Measurements from ENCODE around the gene SAGE1. TPM values are rescaled to one million over a fixed set of nuclear protein-coding genes. Genes with fewer than 3 reads are reported as not detected.
"Not testable (repeated sequence)": the region's sequence is repeated elsewhere in the genome, so short reads cannot be mapped to it uniquely, and the experiment has no call there.

SAGE1 gene
- not detected for total RNA-seq

- Histone ChIP-seq H3K36me3 (no peaks in the 10 kb centered on the region), H3K27ac (no peak within 1 kb of the TSS), H3K27me3 (no peaks in the 10 kb centered on the region), H3K9me3 (no peaks in the 10 kb centered on the region), H3K4me1 (no peaks in the 10 kb centered on the region), H3K4me3 (no peak within 1 kb of the TSS)
- intact Hi-C loops (cut with DNase I): no loop called here
- DNase-seq (ENCODE audit: extremely low spot score in 2 of 2): no peak
- TF ChIP-seq POLR2AphosphoS5 (IDR thresholded peaks at IDR 0.05; ENCODE audit: insufficient read depth in 1 of 2, low read depth in 1 of 2) (no peak), POLR2A (IDR thresholded peaks at IDR 0.05) (no peak), CTCF (IDR thresholded peaks at IDR 0.05) (no peak)
Measured at GRCh38 chrX:135893294-135893817, at the start of gene SAGE1, which contains the start of gene CT45A10. SAGE1 (plus strand) TSS chrX:135893716; CDS start chrX:135896243, 2,527 bp downstream. CT45A10 (minus strand) TSS chrX:135893444; CDS start chrX:135885344, 8,100 bp downstream.

GRCh38 chrX:135854438-135854837 is 39.1 kb upstream of the SAGE1 start, which contains the start of gene CT45A8:
CT45A8 (minus strand) TSS chrX:135854538; CDS start chrX:135850783, 3,755 bp downstream.
- H3K36me3 ChIP-seq; intact Hi-C loops (cut with DNase I); H3K27ac ChIP-seq; H3K4me3 ChIP-seq; H3K9me3 ChIP-seq; H3K4me1 ChIP-seq; DNase-seq (ENCODE audit: extremely low spot score in 2 of 2); H3K27me3 ChIP-seq: not testable (repeated sequence)

GRCh38 chrX:135871712-135872111 is 21.8 kb upstream of the SAGE1 start, which contains the start of gene CT45A9:
CT45A9 (minus strand) TSS chrX:135871812; CDS start chrX:135868061, 3,751 bp downstream.
- H3K4me1 ChIP-seq; DNase-seq (ENCODE audit: extremely low spot score in 2 of 2); H3K27ac ChIP-seq; intact Hi-C loops (cut with DNase I); H3K4me3 ChIP-seq; H3K9me3 ChIP-seq; H3K36me3 ChIP-seq; H3K27me3 ChIP-seq: not testable (repeated sequence)

GRCh38 chrX:135882741-135883140 is 10.8 kb upstream of the SAGE1 start:
- H3K4me1 ChIP-seq; H3K27ac ChIP-seq; intact Hi-C loops (cut with DNase I); DNase-seq (ENCODE audit: extremely low spot score in 2 of 2); H3K36me3 ChIP-seq; H3K4me3 ChIP-seq; H3K9me3 ChIP-seq; H3K27me3 ChIP-seq: not testable (repeated sequence)

GRCh38 chrX:135888230-135888629 is 5.3 kb upstream of the SAGE1 start:
- H3K36me3 ChIP-seq; H3K27ac ChIP-seq; H3K4me1 ChIP-seq; H3K4me3 ChIP-seq; intact Hi-C loops (cut with DNase I); H3K9me3 ChIP-seq; DNase-seq (ENCODE audit: extremely low spot score in 2 of 2); H3K27me3 ChIP-seq: not testable (repeated sequence)

GRCh38 chrX:135888976-135889375 is 4.5 kb upstream of the SAGE1 start:
- DNase-seq (ENCODE audit: extremely low spot score in 2 of 2); H3K4me1 ChIP-seq; intact Hi-C loops (cut with DNase I); H3K27ac ChIP-seq; H3K27me3 ChIP-seq; H3K4me3 ChIP-seq; H3K36me3 ChIP-seq; H3K9me3 ChIP-seq: not testable (repeated sequence)

GRCh38 chrX:135890087-135890585 is 3.4 kb upstream of the SAGE1 start:
- intact Hi-C loops (cut with DNase I): no loop called here
- no peak for DNase-seq (ENCODE audit: extremely low spot score in 2 of 2)
- Histone ChIP-seq H3K9me3 (no peaks in the 10 kb centered on the region), H3K27ac (no peak overlapping the region), H3K36me3 (no peaks in the 10 kb centered on the region), H3K4me1 (no peaks in the 10 kb centered on the region), H3K27me3 (no peaks in the 10 kb centered on the region), H3K4me3 (no peak overlapping the region)
- TF ChIP-seq POLR2A (IDR thresholded peaks at IDR 0.05) (no peak), CTCF (IDR thresholded peaks at IDR 0.05) (no peak)

- DNase-seq (ENCODE audit: extremely low spot score in 2 of 2): no peak
- Histone ChIP-seq H3K9me3 (no peaks in the 10 kb centered on the region), H3K27me3 (no peaks in the 10 kb centered on the region), H3K27ac (no peak overlapping the region), H3K4me3 (no peak overlapping the region), H3K4me1 (no peaks in the 10 kb centered on the region), H3K36me3 (no peaks in the 10 kb centered on the region)
- TF ChIP-seq POLR2AphosphoS5 (IDR thresholded peaks at IDR 0.05; ENCODE audit: insufficient read depth in 1 of 2, low read depth in 1 of 2): no peak
- no peak for TF ChIP-seq POLR2A (IDR thresholded peaks at IDR 0.05)
- TF ChIP-seq CTCF (IDR thresholded peaks at IDR 0.05): no peak
- intact Hi-C loops (cut with DNase I): no loop called here
Measured at GRCh38 chrX:135892781-135893180, 735 bp upstream of the SAGE1 start.

Data from vagina (tissue), 2 donors.